NOMO-1 treated with dmso at 0.1 percent for 144 hours (cell line): ENCODE results near the gene SPATA12.

Source experiments
- DNase-seq: peaks from one replicate; lab custom pipeline; 2025; ENCODE audit not compliant: unreplicated experiment; lab: John Stamatoyannopoulos, UW

SPATA12 gene

GRCh38 chr3:57110214-57110613, 49.8 kb downstream of the SPATA12 start:
- DNase-seq, result no peak

- no peak for DNase-seq
Measured at GRCh38 chr3:57110798-57111197, 50.3 kb downstream of the SPATA12 start.

- DNase-seq, result no peak
Measured at GRCh38 chr3:57112206-57112605, 51.7 kb downstream of the SPATA12 start.

GRCh38 chr3:57116501-57116900, 56.0 kb downstream of the SPATA12 start:
- no peak for DNase-seq

- no peak for DNase-seq
Measured at GRCh38 chr3:57118254-57118653, 57.8 kb downstream of the SPATA12 start.

- DNase-seq, result no peak
Measured at GRCh38 chr3:57120040-57120439, 59.6 kb downstream of the SPATA12 start.

GRCh38 chr3:57120451-57121174, 60.1 kb downstream of the SPATA12 start:
- DNase-seq, result no peak
